Liver (tissue), 9 donors: Measurements from ENCODE around the gene FAM193A. TPM values are rescaled to one million over a fixed set of nuclear protein-coding genes. Genes with fewer than 3 reads are reported as not detected.

Experiments
- DNase-seq: peaks from one replicate; pipeline ENCODE4 v3.0.0-alpha.2; 2017; ENCODE audit warnings: low spot score
- H3K27ac ChIP-seq, 2 donors: one replicate each; pipeline ENCODE4 v1.7.0; 2013; ENCODE audit warnings: inconsistent platforms in 2 of 2, low read length in 2 of 2, control low read depth in 1 of 2, low read depth in 1 of 2, mild to moderate bottlenecking in 1 of 2
- H3K27me3 ChIP-seq, 4 donors: one replicate each; pipeline versions ENCODE4 v1.6.1 to v1.7.0; 2013; ENCODE audit warnings: low read length in 3 of 4, inconsistent platforms in 1 of 4, mild to moderate bottlenecking in 1 of 4, moderate library complexity in 1 of 4; ENCODE audit not compliant: control insufficient read depth in 4 of 4, insufficient read depth in 4 of 4
- H3K36me3 ChIP-seq, 4 donors: one replicate each; pipeline versions ENCODE4 v1.6.1 to v1.7.0; 2013; ENCODE audit warnings: low read length in 3 of 4, mild to moderate bottlenecking in 3 of 4, low read depth in 1 of 4, moderate library complexity in 1 of 4; ENCODE audit not compliant: control insufficient read depth in 4 of 4, insufficient read depth in 3 of 4
- H3K4me1 ChIP-seq, 4 donors: one replicate each; pipeline versions ENCODE4 v1.6.1 to v1.7.0; 2013; ENCODE audit warnings: low read length in 3 of 4, mild to moderate bottlenecking in 3 of 4, moderate library complexity in 1 of 4; ENCODE audit not compliant: control insufficient read depth in 4 of 4, insufficient read depth in 4 of 4
- H3K4me3 ChIP-seq, 3 donors: one replicate each; pipeline versions ENCODE4 v1.6.1 to v1.7.0; 2013; ENCODE audit warnings: low read length in 3 of 3, control low read depth in 1 of 3, low read depth in 1 of 3, mild to moderate bottlenecking in 1 of 3
- H3K9ac ChIP-seq, 2 donors: one replicate each; pipeline ENCODE4 v1.7.0; 2013; ENCODE audit warnings: low read length in 2 of 2, mild to moderate bottlenecking in 2 of 2, moderate library complexity in 2 of 2, control low read depth in 1 of 2, low read depth in 1 of 2
- H3K9me3 ChIP-seq, 4 donors: one replicate each; pipeline versions ENCODE4 v1.6.1 to v1.7.0; 2013; ENCODE audit warnings: low read length in 3 of 4; ENCODE audit not compliant: control insufficient read depth in 4 of 4
- EGR1 ChIP-seq, 2 donors: IDR thresholded peaks; 2 replicates each; pipeline ENCODE4 v1.6.1; 2016 to 2018; ENCODE audit warnings: antibody characterized with exemption in 2 of 2, low read depth in 2 of 2
- FOXA1 ChIP-seq: IDR thresholded peaks from 2 replicates; pipeline ENCODE4 v1.6.1; 2016; ENCODE audit warnings: antibody characterized with exemption
- FOXA2 ChIP-seq: IDR thresholded peaks from 2 replicates; pipeline ENCODE4 v1.6.1; 2016; ENCODE audit warnings: antibody characterized with exemption
- GABPA ChIP-seq, 2 donors: IDR thresholded peaks in 1 of 2; conservative IDR thresholded peaks in 1 of 2; 2 replicates each; pipeline ENCODE4 v1.6.1; 2016; ENCODE audit warnings: antibody characterized with exemption in 2 of 2, mild to moderate bottlenecking in 1 of 2, moderate library complexity in 1 of 2
- HNF4A ChIP-seq, 2 donors: conservative IDR thresholded peaks; 2 replicates each; pipeline ENCODE4 v1.6.1; 2016; ENCODE audit warnings: antibody characterized with exemption in 2 of 2, mild to moderate bottlenecking in 2 of 2
- HNF4G ChIP-seq: IDR thresholded peaks from 2 replicates; pipeline ENCODE4 v1.6.1; 2016; ENCODE audit warnings: antibody characterized with exemption
- JUND ChIP-seq, 2 donors: IDR thresholded peaks; 2 replicates each; pipeline ENCODE4 v1.6.1; 2016; ENCODE audit warnings: antibody characterized with exemption in 2 of 2
- NR2F2 ChIP-seq: IDR thresholded peaks from 2 replicates; pipeline ENCODE4 v1.6.1; 2016; ENCODE audit warnings: antibody characterized with exemption
- RAD21 ChIP-seq, 2 donors: IDR thresholded peaks; 2 replicates each; pipeline ENCODE4 v1.6.1; 2016; ENCODE audit warnings: antibody characterized with exemption in 2 of 2, mild to moderate bottlenecking in 2 of 2
- SP1 ChIP-seq: IDR thresholded peaks from 2 replicates; pipeline ENCODE4 v1.6.1; 2018; ENCODE audit warnings: antibody characterized with exemption, mild to moderate bottlenecking
- TAF1 ChIP-seq: conservative IDR thresholded peaks from 2 replicates; pipeline ENCODE4 v1.6.1; 2016; ENCODE audit warnings: antibody characterized with exemption, mild to moderate bottlenecking
- YY1 ChIP-seq: IDR thresholded peaks from 2 replicates; pipeline ENCODE4 v1.6.1; 2016; ENCODE audit warnings: antibody characterized with exemption, mild to moderate bottlenecking
- WGBS: extraction: QIAGEN DNeasy Blood & Tissue Kit; methylation state at CpG from one replicate; pipeline ENCODE4 v1.1.7; 2013; 5-methylcytosine and 5-hydroxymethylcytosine counted together
- polyA plus RNA-seq, 2 donors: library from polyadenylated mRNA; stranded (reverse) in 1 of 2; unstranded in 1 of 2; fragments of 200-250 nt in 1 of 2; fragments of >200 nt in 1 of 2; fragmentation: Nextera tagmentation in 1 of 2; extraction: Ambion mirVana in 1 of 2; gene quantifications; one replicate each; pipeline versions ENCODE4 v1.2.1 to v1.2.3, GENCODE V29; 2013 to 2015
- total RNA-seq, 2 donors: library from RNA; depleted of rRNA; stranded (reverse); fragments of >200 nt; gene quantifications; one replicate each; pipeline ENCODE4 v1.2.3, GENCODE V29; 2014
- TF ChIP-seq, protein P1 (sequence below): IDR thresholded peaks from 2 replicates; pipeline ENCODE4 v1.6.1; 2016; ENCODE audit warnings: antibody characterized with exemption
- TF ChIP-seq, protein P2 (sequence below): IDR thresholded peaks from 2 replicates; pipeline ENCODE4 v1.6.1; 2016; ENCODE audit warnings: antibody characterized with exemption, mild to moderate bottlenecking
- TF ChIP-seq, protein P3 (sequence below): IDR thresholded peaks from 2 replicates; pipeline ENCODE4 v1.6.1; 2016; ENCODE audit warnings: antibody characterized with exemption
- TF ChIP-seq, protein P4 (sequence below): IDR thresholded peaks from 2 replicates; pipeline ENCODE4 v1.6.1; 2016; ENCODE audit warnings: antibody characterized with exemption
- TF ChIP-seq, protein P5 (sequence below): fragments of 150-350 bp; IDR thresholded peaks from 2 replicates; pipeline ENCODE4 v1.5.1; 2017; ENCODE audit warnings: improper control_type of control experiment, low read depth, low read length; ENCODE audit not compliant: missing input control
- donor health status: healthy.
- donor health status: healthy.
- donor health status: healthy.
- donor health status: healthy.
- donor health status: healthy.

The FAM193A gene
- total and polyA plus RNA-seq, 4 donors, result 3.9 to 10.2 (median 7.0) TPM

DNA sequence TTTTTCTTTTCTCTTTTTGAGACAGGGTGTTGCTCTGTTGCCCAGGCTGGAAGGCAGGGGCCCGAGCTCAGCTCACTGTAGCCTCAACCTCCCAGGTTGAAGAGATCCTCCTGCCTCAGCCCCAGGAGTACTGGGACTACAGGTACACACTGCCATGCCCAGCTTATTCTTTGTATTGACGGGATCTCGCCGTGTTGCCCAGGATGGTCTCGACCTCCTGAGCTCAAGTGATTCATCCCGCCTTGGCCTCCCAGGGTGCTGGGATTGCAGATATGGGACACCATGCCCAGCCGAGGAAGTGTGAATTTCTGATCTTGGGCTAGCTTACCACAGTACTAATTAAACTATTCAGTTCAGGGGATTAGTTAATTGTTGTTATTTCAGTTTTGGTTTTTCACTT, 28.6 kb upstream of the FAM193A start:
- H3K9ac ChIP-seq, result no peak overlapping the region
- H3K4me1 ChIP-seq, result no peaks in the 10 kb centered on the region
- 94% methylated on average over 7 of the region's 7 CpGs for WGBS
- TF ChIP-seq, protein P1, sequence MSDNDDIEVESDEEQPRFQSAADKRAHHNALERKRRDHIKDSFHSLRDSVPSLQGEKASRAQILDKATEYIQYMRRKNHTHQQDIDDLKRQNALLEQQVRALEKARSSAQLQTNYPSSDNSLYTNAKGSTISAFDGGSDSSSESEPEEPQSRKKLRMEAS, result no peak
- H3K27ac ChIP-seq, result no peak overlapping the region
- H3K4me3 ChIP-seq, result no peak overlapping the region
- no peak for DNase-seq
- peaks cover 5 to 41% (median 23%) of the 10 kb centered on the region in 4 donors for H3K36me3 ChIP-seq
- H3K27me3 ChIP-seq, result no peaks in the 10 kb centered on the region
- no peaks in the 10 kb centered on the region for H3K9me3 ChIP-seq

DNA sequence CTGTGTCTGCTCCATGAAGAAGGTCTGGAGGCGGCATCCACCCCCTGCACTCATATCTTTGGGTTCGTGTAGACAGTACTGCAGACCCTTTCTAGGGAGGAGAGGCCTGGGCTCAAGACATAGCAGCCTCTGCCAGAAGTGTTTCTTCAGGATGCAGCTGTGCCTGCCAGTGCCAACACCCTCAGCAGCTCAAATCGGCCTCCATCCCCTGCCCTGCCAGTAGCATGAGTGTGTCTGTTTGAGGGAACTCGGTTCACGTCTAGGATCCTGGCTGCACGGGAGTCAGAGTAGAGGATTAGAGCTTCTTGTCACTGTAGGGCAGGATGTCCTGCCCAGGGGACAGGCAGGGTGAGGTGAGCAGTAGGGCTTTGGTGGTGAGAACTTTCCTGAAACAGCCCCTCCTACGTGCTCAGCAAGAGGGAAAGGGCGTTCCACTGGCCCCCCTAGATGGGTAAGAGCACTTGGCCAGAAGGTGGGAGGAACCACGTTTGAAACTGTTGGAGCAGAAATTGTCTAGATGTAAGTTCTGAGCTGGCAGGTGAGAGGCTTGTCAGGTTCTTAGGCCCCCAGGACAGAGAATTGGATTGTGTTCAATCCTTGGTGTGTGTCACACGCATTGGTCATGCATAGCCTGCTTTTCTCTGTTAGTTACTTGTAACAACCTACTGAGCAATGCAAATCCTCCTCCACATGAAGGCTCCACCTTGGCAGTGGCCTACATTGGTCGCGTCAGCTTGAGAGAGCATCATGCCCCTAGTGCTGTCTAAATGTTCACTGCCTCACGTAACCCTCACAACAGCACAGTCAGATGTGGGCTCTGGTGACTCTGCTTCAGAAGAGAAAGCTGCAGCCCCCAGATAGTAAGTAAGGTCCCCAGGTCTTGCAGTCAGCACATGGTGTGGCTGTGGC, 25.8 kb upstream of the FAM193A start:
- H3K36me3 ChIP-seq, result peaks cover 10 to 54% (median 31%) of the 10 kb centered on the region in 4 donors
- no peak overlapping the region for H3K4me3 ChIP-seq
- H3K27me3 ChIP-seq, result no peaks in the 10 kb centered on the region
- TF ChIP-seq JUND (IDR thresholded peaks at IDR 0.05), result no peak
- TF ChIP-seq, protein P2, sequence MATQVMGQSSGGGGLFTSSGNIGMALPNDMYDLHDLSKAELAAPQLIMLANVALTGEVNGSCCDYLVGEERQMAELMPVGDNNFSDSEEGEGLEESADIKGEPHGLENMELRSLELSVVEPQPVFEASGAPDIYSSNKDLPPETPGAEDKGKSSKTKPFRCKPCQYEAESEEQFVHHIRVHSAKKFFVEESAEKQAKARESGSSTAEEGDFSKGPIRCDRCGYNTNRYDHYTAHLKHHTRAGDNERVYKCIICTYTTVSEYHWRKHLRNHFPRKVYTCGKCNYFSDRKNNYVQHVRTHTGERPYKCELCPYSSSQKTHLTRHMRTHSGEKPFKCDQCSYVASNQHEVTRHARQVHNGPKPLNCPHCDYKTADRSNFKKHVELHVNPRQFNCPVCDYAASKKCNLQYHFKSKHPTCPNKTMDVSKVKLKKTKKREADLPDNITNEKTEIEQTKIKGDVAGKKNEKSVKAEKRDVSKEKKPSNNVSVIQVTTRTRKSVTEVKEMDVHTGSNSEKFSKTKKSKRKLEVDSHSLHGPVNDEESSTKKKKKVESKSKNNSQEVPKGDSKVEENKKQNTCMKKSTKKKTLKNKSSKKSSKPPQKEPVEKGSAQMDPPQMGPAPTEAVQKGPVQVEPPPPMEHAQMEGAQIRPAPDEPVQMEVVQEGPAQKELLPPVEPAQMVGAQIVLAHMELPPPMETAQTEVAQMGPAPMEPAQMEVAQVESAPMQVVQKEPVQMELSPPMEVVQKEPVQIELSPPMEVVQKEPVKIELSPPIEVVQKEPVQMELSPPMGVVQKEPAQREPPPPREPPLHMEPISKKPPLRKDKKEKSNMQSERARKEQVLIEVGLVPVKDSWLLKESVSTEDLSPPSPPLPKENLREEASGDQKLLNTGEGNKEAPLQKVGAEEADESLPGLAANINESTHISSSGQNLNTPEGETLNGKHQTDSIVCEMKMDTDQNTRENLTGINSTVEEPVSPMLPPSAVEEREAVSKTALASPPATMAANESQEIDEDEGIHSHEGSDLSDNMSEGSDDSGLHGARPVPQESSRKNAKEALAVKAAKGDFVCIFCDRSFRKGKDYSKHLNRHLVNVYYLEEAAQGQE, result no peak
- no peak for TF ChIP-seq RAD21 (IDR thresholded peaks at IDR 0.05)
- no peak for TF ChIP-seq NR2F2
- no peak for TF ChIP-seq FOXA2
- no peak for TF ChIP-seq GABPA (IDR thresholded peaks at IDR 0.05 in 1 of 2, conservative IDR thresholded peaks at IDR 0.05 in 1 of 2)
- no peak for TF ChIP-seq HNF4A (conservative IDR thresholded peaks at IDR 0.05)
- TF ChIP-seq, protein P3, sequence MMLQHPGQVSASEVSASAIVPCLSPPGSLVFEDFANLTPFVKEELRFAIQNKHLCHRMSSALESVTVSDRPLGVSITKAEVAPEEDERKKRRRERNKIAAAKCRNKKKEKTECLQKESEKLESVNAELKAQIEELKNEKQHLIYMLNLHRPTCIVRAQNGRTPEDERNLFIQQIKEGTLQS, result no peak
- TF ChIP-seq, protein P1, result no peak
- no peak for TF ChIP-seq HNF4G
- no peak for TF ChIP-seq FOXA1
- no peak overlapping the region for H3K27ac ChIP-seq
- no peaks in the 10 kb centered on the region for H3K9me3 ChIP-seq
- H3K9ac ChIP-seq, result no peak overlapping the region
- no peak for DNase-seq
- H3K4me1 ChIP-seq, result no peaks in the 10 kb centered on the region
- WGBS, result 95% methylated on average over 13 of the region's 13 CpGs

DNA sequence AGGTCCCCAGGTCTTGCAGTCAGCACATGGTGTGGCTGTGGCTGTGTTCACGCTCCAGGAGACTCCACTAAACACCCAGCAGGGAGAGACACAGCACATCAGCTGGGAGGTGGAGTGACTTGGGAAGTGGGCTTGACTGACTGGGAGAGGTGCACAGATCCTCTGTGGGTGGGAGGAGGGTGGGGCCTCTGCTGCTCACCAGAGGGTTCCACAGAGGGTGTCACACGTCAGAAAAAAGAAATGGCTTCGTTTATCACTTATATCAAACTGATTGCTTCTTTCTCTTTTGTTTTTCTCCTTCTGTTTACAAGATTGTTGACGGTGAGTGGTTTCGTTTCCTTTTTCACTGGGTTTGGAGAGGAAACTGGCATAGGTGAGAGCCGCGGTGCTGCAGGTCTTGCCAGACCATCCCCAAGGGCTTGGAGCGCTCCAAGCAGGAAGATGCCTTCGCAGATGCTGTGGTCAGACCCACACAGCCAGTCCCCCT, 24.8 kb upstream of the FAM193A start:
- Histone ChIP-seq H3K27me3 (no peaks in the 10 kb centered on the region), H3K27ac (no peak overlapping the region), H3K4me1 (no peaks in the 10 kb centered on the region), H3K36me3 (peaks cover 10 to 58% (median 32%) of the 10 kb centered on the region in 4 donors), H3K9ac (no peak overlapping the region), H3K9me3 (no peaks in the 10 kb centered on the region), H3K4me3 (no peak overlapping the region)
- TF ChIP-seq NR2F2, result no peak
- no peak for TF ChIP-seq YY1
- TF ChIP-seq, protein P1, result no peak
- TF ChIP-seq RAD21 (IDR thresholded peaks at IDR 0.05), result no peak
- TF ChIP-seq FOXA2, result no peak
- TF ChIP-seq FOXA1, result no peak
- TF ChIP-seq, protein P4, sequence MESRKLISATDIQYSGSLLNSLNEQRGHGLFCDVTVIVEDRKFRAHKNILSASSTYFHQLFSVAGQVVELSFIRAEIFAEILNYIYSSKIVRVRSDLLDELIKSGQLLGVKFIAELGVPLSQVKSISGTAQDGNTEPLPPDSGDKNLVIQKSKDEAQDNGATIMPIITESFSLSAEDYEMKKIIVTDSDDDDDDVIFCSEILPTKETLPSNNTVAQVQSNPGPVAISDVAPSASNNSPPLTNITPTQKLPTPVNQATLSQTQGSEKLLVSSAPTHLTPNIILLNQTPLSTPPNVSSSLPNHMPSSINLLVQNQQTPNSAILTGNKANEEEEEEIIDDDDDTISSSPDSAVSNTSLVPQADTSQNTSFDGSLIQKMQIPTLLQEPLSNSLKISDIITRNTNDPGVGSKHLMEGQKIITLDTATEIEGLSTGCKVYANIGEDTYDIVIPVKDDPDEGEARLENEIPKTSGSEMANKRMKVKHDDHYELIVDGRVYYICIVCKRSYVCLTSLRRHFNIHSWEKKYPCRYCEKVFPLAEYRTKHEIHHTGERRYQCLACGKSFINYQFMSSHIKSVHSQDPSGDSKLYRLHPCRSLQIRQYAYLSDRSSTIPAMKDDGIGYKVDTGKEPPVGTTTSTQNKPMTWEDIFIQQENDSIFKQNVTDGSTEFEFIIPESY, result no peak
- TF ChIP-seq, protein P3, result no peak
- no peak for TF ChIP-seq SP1
- no peak for TF ChIP-seq HNF4G
- TF ChIP-seq, protein P5, sequence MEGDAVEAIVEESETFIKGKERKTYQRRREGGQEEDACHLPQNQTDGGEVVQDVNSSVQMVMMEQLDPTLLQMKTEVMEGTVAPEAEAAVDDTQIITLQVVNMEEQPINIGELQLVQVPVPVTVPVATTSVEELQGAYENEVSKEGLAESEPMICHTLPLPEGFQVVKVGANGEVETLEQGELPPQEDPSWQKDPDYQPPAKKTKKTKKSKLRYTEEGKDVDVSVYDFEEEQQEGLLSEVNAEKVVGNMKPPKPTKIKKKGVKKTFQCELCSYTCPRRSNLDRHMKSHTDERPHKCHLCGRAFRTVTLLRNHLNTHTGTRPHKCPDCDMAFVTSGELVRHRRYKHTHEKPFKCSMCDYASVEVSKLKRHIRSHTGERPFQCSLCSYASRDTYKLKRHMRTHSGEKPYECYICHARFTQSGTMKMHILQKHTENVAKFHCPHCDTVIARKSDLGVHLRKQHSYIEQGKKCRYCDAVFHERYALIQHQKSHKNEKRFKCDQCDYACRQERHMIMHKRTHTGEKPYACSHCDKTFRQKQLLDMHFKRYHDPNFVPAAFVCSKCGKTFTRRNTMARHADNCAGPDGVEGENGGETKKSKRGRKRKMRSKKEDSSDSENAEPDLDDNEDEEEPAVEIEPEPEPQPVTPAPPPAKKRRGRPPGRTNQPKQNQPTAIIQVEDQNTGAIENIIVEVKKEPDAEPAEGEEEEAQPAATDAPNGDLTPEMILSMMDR, result no peak
- no peak for TF ChIP-seq EGR1 (IDR thresholded peaks at IDR 0.05; ENCODE audit: low read depth in 2 of 2)
- no peak for TF ChIP-seq GABPA (IDR thresholded peaks at IDR 0.05 in 1 of 2, conservative IDR thresholded peaks at IDR 0.05 in 1 of 2)
- no peak for TF ChIP-seq TAF1
- TF ChIP-seq JUND (IDR thresholded peaks at IDR 0.05), result no peak
- WGBS, result 76% methylated on average over 9 of the region's 9 CpGs
- no peak for DNase-seq
